Measurements from ENCODE around the gene USP21.

GRCh38 chr1:161128591-161129420, 30.5 kb upstream of the USP21 start:
- TF ChIP-seq CTCF (IDR thresholded peaks at IDR 0.05; ENCODE audit: low read length), result no peak
- no peak for TF ChIP-seq EZH2 (IDR thresholded peaks at IDR 0.05; ENCODE audit: borderline replicate concordance, low read length)

Measured in OCI-LY1 (cell line).